HPDE6-E6E7 (cell line): ENCODE measurements around the gene KMT2C.
"Not testable (repeated sequence)": the region's sequence is repeated elsewhere in the genome, so short reads cannot be mapped to it uniquely, and the experiment has no call there.

ENCODE experiments used
- DNase-seq: peaks from one replicate; pipeline ENCODE4 v3.0.0; 2011; ENCODE audit warnings: missing footprints; ENCODE audit errors: extremely low spot score

The KMT2C gene

GRCh38 chr7:152403726-152404125 is 32.1 kb downstream of the KMT2C start:
- no peak for DNase-seq

- DNase-seq: no peak
Observed at GRCh38 chr7:152402384-152403250, 33.2 kb downstream of the KMT2C start.

GRCh38 chr7:152399344-152399743 is 36.5 kb downstream of the KMT2C start:
- DNase-seq: no peak

- DNase-seq: no peak
Observed at GRCh38 chr7:152395112-152395511, 40.7 kb downstream of the KMT2C start.

- not testable (repeated sequence) for DNase-seq
Observed at GRCh38 chr7:152394214-152394613, 41.6 kb downstream of the KMT2C start.

- DNase-seq: no peak
Observed at GRCh38 chr7:152392254-152392653, 43.5 kb downstream of the KMT2C start.

GRCh38 chr7:152386136-152386764 is 49.6 kb downstream of the KMT2C start:
- DNase-seq: not testable (repeated sequence)

GRCh38 chr7:152384235-152385200 is 51.3 kb downstream of the KMT2C start:
- DNase-seq: not testable (repeated sequence)

GRCh38 chr7:152383341-152384234 is 52.2 kb downstream of the KMT2C start:
- DNase-seq: no peak

GRCh38 chr7:152382244-152382643 is 53.6 kb downstream of the KMT2C start:
- no peak for DNase-seq

- not testable (repeated sequence) for DNase-seq
Observed at GRCh38 chr7:152380931-152381578, 54.7 kb downstream of the KMT2C start.

- DNase-seq: not testable (repeated sequence)
Observed at GRCh38 chr7:152378497-152378896, 57.3 kb downstream of the KMT2C start.

GRCh38 chr7:152376716-152377484 is 58.9 kb downstream of the KMT2C start:
- not testable (repeated sequence) for DNase-seq

- DNase-seq: no peak
Observed at GRCh38 chr7:152370297-152370696, 65.5 kb downstream of the KMT2C start.

- no peak for DNase-seq
Observed at GRCh38 chr7:152369518-152369917, 66.3 kb downstream of the KMT2C start.

- no peak for DNase-seq
Observed at GRCh38 chr7:152367170-152367569, 68.6 kb downstream of the KMT2C start.

GRCh38 chr7:152366662-152367061 is 69.1 kb downstream of the KMT2C start:
- no peak for DNase-seq

- no peak for DNase-seq
Observed at GRCh38 chr7:152365982-152366603, 69.7 kb downstream of the KMT2C start.

GRCh38 chr7:152363798-152364197 is 72.0 kb downstream of the KMT2C start:
- DNase-seq: no peak
